Inferior parietal cortex (tissue), 1 donor: ENCODE measurements around the gene GALNT14.

ENCODE experiments used
- DNase-seq: peaks from one replicate; pipeline ENCODE4 v3.0.0-alpha.2; 2016; ENCODE audit errors: extremely low spot score

GALNT14 gene

GRCh38 chr2:31058096-31059035 lies 79.9 kb downstream of the GALNT14 start:
- no peak for DNase-seq

GRCh38 chr2:31057691-31058090 lies 80.5 kb downstream of the GALNT14 start:
- no peak for DNase-seq

GRCh38 chr2:31055938-31056337 lies 82.3 kb downstream of the GALNT14 start:
- no peak for DNase-seq

GRCh38 chr2:31054842-31055388 lies 83.3 kb downstream of the GALNT14 start:
- DNase-seq, result no peak

- no peak for DNase-seq
These were observed 84.1 kb downstream of the GALNT14 start for GRCh38 chr2:31053929-31054782.

- DNase-seq, result no peak
These were observed 86.0 kb downstream of the GALNT14 start for GRCh38 chr2:31052284-31052683.

- no peak for DNase-seq
These were observed 86.7 kb downstream of the GALNT14 start for GRCh38 chr2:31051258-31052140.

GRCh38 chr2:31049916-31050588 lies 88.2 kb downstream of the GALNT14 start:
- DNase-seq, result no peak

GRCh38 chr2:31049264-31049663 lies 89.0 kb downstream of the GALNT14 start:
- DNase-seq, result no peak

GRCh38 chr2:31047599-31047998 lies 90.6 kb downstream of the GALNT14 start:
- DNase-seq, result no peak

- no peak for DNase-seq
These were observed 99.9 kb downstream of the GALNT14 start for GRCh38 chr2:31038385-31038784.

GRCh38 chr2:31037058-31037457 lies 101.2 kb downstream of the GALNT14 start:
- DNase-seq, result no peak

GRCh38 chr2:31033032-31033431 lies 105.2 kb downstream of the GALNT14 start:
- DNase-seq, result no peak

- no peak for DNase-seq
These were observed 105.8 kb downstream of the GALNT14 start for GRCh38 chr2:31032475-31032874.

GRCh38 chr2:31031132-31031706 lies 107.0 kb downstream of the GALNT14 start:
- DNase-seq, result no peak

- no peak for DNase-seq
These were observed 109.8 kb downstream of the GALNT14 start for GRCh38 chr2:31028417-31028816.

- no peak for DNase-seq
These were observed 110.7 kb downstream of the GALNT14 start for GRCh38 chr2:31027549-31027948.

- DNase-seq, result no peak
These were observed 114.7 kb downstream of the GALNT14 start for GRCh38 chr2:31023541-31023940.

GRCh38 chr2:31020713-31021112 lies 117.5 kb downstream of the GALNT14 start:
- DNase-seq, result no peak

- DNase-seq, result no peak
These were observed 120.0 kb downstream of the GALNT14 start for GRCh38 chr2:31018280-31018679.
